D341Med (cell line): ENCODE measurements around the gene PALS2.

Experiments
- DNase-seq: peaks from one replicate; pipeline ENCODE4 v3.0.0; 2012; ENCODE audit warnings: low spot score

Gene PALS2

GRCh38 chr7:24587853-24588252 lies 14.6 kb downstream of the PALS2 start:
- peak; percentile 29 for DNase-seq

GRCh38 chr7:24591152-24591551 lies 17.9 kb downstream of the PALS2 start:
- no peak for DNase-seq

GRCh38 chr7:24595671-24596418 lies 22.6 kb downstream of the PALS2 start:
- no peak for DNase-seq

- DNase-seq = no peak
These were observed 23.8 kb downstream of the PALS2 start for GRCh38 chr7:24597014-24597413.

GRCh38 chr7:24601600-24601999 lies 28.3 kb downstream of the PALS2 start:
- no peak for DNase-seq

- no peak for DNase-seq
These were observed 29.7 kb downstream of the PALS2 start for GRCh38 chr7:24602860-24603456.

- DNase-seq = no peak
These were observed 31.4 kb downstream of the PALS2 start for GRCh38 chr7:24604630-24605029.

- DNase-seq = no peak
These were observed 35.3 kb downstream of the PALS2 start for GRCh38 chr7:24608504-24608903.

GRCh38 chr7:24609059-24609458 lies 35.8 kb downstream of the PALS2 start:
- DNase-seq = no peak

GRCh38 chr7:24609570-24609969 lies 36.3 kb downstream of the PALS2 start:
- DNase-seq = no peak

GRCh38 chr7:24611130-24611529 lies 37.9 kb downstream of the PALS2 start:
- DNase-seq = no peak

GRCh38 chr7:24617957-24618616 lies 44.8 kb downstream of the PALS2 start:
- DNase-seq = no peak

GRCh38 chr7:24619978-24620377 lies 46.7 kb downstream of the PALS2 start:
- no peak for DNase-seq

- DNase-seq = no peak
These were observed 49.5 kb downstream of the PALS2 start for GRCh38 chr7:24622646-24623182.
